ENCODE data around the gene NKAIN2.

NKAIN2 gene

GRCh38 chr6:124869416-124869815 lies 1065.8 kb downstream of the NKAIN2 start:
- Histone ChIP-seq H3K27ac (no peak overlapping the region), H3K27me3 (replicated peaks) (no peaks in the 10 kb centered on the region), H3K36me3 (replicated peaks) (no peaks in the 10 kb centered on the region), H3K4me3 (ENCODE audit: low read depth, low read length) (no peak overlapping the region)
- in situ Hi-C loops (cut with HindIII; ENCODE audit: low pct_ligation_motif_present, low sequenced_read_pairs): no loop called here
- no peak for TF ChIP-seq CTCF (IDR thresholded peaks at IDR 0.05; ENCODE audit: low read depth, low read length, missing control alignments)
- no peak for DNase-seq

GRCh38 chr6:124870611-124871459 lies 1067.2 kb downstream of the NKAIN2 start:
- Histone ChIP-seq H3K27me3 (replicated peaks) (no peaks in the 10 kb centered on the region), H3K36me3 (replicated peaks) (no peaks in the 10 kb centered on the region), H3K27ac (peak overlapping the region; percentile 32), H3K4me3 (ENCODE audit: low read depth, low read length) (no peak overlapping the region)
- peak; percentile 30 for DNase-seq
- peak; percentile 65 for TF ChIP-seq CTCF (IDR thresholded peaks at IDR 0.05; ENCODE audit: low read depth, low read length, missing control alignments)
- in situ Hi-C loops (cut with HindIII; ENCODE audit: low pct_ligation_motif_present, low sequenced_read_pairs): loop anchor here (10.0 kb wide), 1 partner anchor 244 kb away; no protein-coding TSS in a partner anchor

- no peaks in the 10 kb centered on the region for H3K36me3 ChIP-seq (replicated peaks)
- no peak for DNase-seq
- H3K27me3 ChIP-seq (replicated peaks): no peaks in the 10 kb centered on the region
- no peak overlapping the region for H3K27ac ChIP-seq
- no peak for TF ChIP-seq CTCF (IDR thresholded peaks at IDR 0.05; ENCODE audit: low read depth, low read length, missing control alignments)
- in situ Hi-C loops (cut with HindIII; ENCODE audit: low pct_ligation_motif_present, low sequenced_read_pairs): loop anchor here (10.0 kb wide), 1 partner anchor 242 kb away; no protein-coding TSS in a partner anchor
- no peak overlapping the region for H3K4me3 ChIP-seq (ENCODE audit: low read depth, low read length)
Observed at GRCh38 chr6:124872361-124873065, 1068.8 kb downstream of the NKAIN2 start.

- no peak overlapping the region for H3K4me3 ChIP-seq (ENCODE audit: low read depth, low read length)
- TF ChIP-seq CTCF (IDR thresholded peaks at IDR 0.05; ENCODE audit: low read depth, low read length, missing control alignments): no peak
- H3K27ac ChIP-seq: no peak overlapping the region
- no peak for DNase-seq
- H3K27me3 ChIP-seq (replicated peaks): no peaks in the 10 kb centered on the region
- in situ Hi-C loops (cut with HindIII; ENCODE audit: low pct_ligation_motif_present, low sequenced_read_pairs): loop anchor here (10.0 kb wide), 1 partner anchor 242 kb away; no protein-coding TSS in a partner anchor
- no peaks in the 10 kb centered on the region for H3K36me3 ChIP-seq (replicated peaks)
Observed at GRCh38 chr6:124873066-124873410, 1069.4 kb downstream of the NKAIN2 start.

All from brain microvascular endothelial cell (primary cell).